ENCODE data around the gene FLT4. TPM values are rescaled to one million over a fixed set of nuclear protein-coding genes. Genes with fewer than 3 reads are reported as not detected.

FLT4 gene
- total RNA-seq, 1 experiment from 2014 or later, result 6.3 TPM

DNA sequence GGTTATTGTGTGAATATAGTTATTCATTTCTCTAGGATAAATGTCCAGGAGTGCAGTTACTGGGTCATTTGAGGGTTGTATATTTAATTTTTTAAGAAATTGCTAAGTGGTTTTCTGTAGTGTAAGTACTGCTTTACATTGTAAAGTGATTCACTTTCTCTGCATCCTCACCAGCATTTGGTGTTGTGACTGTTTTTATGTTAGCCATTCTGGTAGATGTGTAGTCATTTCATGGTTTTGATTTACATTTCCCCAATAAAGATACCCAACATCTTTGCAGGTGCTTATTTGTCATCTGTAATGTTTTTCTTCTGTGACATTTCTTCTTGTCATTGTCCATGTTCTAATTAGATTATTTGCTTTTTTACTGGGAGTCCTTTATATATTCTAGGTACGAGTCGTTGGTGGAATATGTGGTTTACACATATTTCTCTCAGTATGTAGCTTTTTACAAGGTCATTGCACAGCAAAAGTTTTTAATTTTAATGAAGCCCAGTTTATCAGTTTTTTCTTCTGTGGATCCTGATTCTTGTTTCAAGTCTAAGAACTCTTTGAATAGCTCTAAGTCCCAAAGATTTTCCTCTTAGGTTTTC is 92.1 kb downstream of the FLT4 start:
- Histone ChIP-seq H3K14ac (ENCODE audit: insufficient read depth, low read length) (no peak overlapping the region), H2BK15ac (ENCODE audit: low read depth, low read length) (no peak overlapping the region), H4K20me1 (ENCODE audit: control insufficient read depth, insufficient read depth, insufficient read length) (no peaks in the 10 kb centered on the region), H3K9me3 (ENCODE audit: control insufficient read depth, low read depth, low read length) (no peaks in the 10 kb centered on the region), H3K23me2 (ENCODE audit: insufficient read length, low read depth, low read length, poor library complexity, severe bottlenecking) (no peaks in the 10 kb centered on the region), H3K56ac (ENCODE audit: insufficient read length, low read depth, low read length) (no peak overlapping the region), H3T11ph (ENCODE audit: low read length) (no peak overlapping the region), H3K4me2 (ENCODE audit: insufficient read depth, insufficient read length, low read length) (no peak overlapping the region), H2AK5ac (ENCODE audit: insufficient read length, low read length) (no peak overlapping the region), H3K27ac (ENCODE audit: insufficient read length, low read depth, low read length) (no peak overlapping the region), H3K79me2 (ENCODE audit: insufficient read depth, low read length) (peaks cover 4% of the 10 kb centered on the region; the same call in 1 of the 2 replicates), H3K4me1 (ENCODE audit: insufficient read depth, low read length) (no peaks in the 10 kb centered on the region), H2BK5ac (ENCODE audit: insufficient read length, low read length) (no peak overlapping the region), H3K4ac (ENCODE audit: low read depth, low read length) (no peak overlapping the region), H3K79me1 (ENCODE audit: insufficient read depth, low read depth, low read length, poor library complexity, severe bottlenecking) (peaks cover 6% of the 10 kb centered on the region), H3K27me3 (ENCODE audit: insufficient read depth, low read length) (no peaks in the 10 kb centered on the region), H2BK20ac (ENCODE audit: low read depth, low read length, poor library complexity, severe bottlenecking) (no peak overlapping the region), H3K18ac (ENCODE audit: insufficient read length, low read depth, low read length) (no peak overlapping the region), H2AFZ (ENCODE audit: low read length) (no peak overlapping the region), H3K23ac (ENCODE audit: insufficient read length, low read depth, low read length) (no peak overlapping the region), H4K5ac (ENCODE audit: insufficient read length, low read depth, low read length) (no peak overlapping the region), H3K9ac (ENCODE audit: extremely low read depth, insufficient read length, low read length) (no peak overlapping the region), H2BK12ac (ENCODE audit: insufficient read length, low read depth, low read length) (no peak overlapping the region), H4K91ac (ENCODE audit: insufficient read length, low read depth, low read length) (no peak overlapping the region), H2BK120ac (ENCODE audit: low read depth, low read length, poor library complexity, severe bottlenecking) (no peak overlapping the region), H4K8ac (replicated peaks; ENCODE audit: insufficient read length, low read depth, low read length) (no peak overlapping the region)
- H3K36me3 Mint-ChIP-seq (ENCODE audit: insufficient read depth in 1 of 3, low read depth in 3 of 3), result peaks cover 32 to 73% (median 70%) of the 10 kb centered on the region in 3 experiments; a peak in 6 of 7 replicates
- peaks cover 4 to 5% of the 10 kb centered on the region in 2 experiments; a peak in 2 of 4 replicates for H3K4me1 Mint-ChIP-seq
- no peak overlapping the region for H3K27ac Mint-ChIP-seq
- no peak for DNase-seq
- no CpG with 5 or more reads among the region's 2 CpGs for WGBS (ENCODE audit: extremely low coverage, insufficient read length, low lambda C conversion rate)
- TF ChIP-seq, protein P1, sequence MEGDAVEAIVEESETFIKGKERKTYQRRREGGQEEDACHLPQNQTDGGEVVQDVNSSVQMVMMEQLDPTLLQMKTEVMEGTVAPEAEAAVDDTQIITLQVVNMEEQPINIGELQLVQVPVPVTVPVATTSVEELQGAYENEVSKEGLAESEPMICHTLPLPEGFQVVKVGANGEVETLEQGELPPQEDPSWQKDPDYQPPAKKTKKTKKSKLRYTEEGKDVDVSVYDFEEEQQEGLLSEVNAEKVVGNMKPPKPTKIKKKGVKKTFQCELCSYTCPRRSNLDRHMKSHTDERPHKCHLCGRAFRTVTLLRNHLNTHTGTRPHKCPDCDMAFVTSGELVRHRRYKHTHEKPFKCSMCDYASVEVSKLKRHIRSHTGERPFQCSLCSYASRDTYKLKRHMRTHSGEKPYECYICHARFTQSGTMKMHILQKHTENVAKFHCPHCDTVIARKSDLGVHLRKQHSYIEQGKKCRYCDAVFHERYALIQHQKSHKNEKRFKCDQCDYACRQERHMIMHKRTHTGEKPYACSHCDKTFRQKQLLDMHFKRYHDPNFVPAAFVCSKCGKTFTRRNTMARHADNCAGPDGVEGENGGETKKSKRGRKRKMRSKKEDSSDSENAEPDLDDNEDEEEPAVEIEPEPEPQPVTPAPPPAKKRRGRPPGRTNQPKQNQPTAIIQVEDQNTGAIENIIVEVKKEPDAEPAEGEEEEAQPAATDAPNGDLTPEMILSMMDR (conservative IDR thresholded peaks at IDR 0.05), result no peak
- H3K4me3 Mint-ChIP-seq, result no peak overlapping the region
- H3K9me3 Mint-ChIP-seq, result no peaks in the 10 kb centered on the region
- H3K27me3 Mint-ChIP-seq (ENCODE audit: low read depth), result no peaks in the 10 kb centered on the region

All from H9 (cell line).